ENCODE measurements around the gene ADAM19. TPM values are rescaled to one million over a fixed set of nuclear protein-coding genes. Genes with fewer than 3 reads are reported as not detected.

Gene ADAM19, protein sequence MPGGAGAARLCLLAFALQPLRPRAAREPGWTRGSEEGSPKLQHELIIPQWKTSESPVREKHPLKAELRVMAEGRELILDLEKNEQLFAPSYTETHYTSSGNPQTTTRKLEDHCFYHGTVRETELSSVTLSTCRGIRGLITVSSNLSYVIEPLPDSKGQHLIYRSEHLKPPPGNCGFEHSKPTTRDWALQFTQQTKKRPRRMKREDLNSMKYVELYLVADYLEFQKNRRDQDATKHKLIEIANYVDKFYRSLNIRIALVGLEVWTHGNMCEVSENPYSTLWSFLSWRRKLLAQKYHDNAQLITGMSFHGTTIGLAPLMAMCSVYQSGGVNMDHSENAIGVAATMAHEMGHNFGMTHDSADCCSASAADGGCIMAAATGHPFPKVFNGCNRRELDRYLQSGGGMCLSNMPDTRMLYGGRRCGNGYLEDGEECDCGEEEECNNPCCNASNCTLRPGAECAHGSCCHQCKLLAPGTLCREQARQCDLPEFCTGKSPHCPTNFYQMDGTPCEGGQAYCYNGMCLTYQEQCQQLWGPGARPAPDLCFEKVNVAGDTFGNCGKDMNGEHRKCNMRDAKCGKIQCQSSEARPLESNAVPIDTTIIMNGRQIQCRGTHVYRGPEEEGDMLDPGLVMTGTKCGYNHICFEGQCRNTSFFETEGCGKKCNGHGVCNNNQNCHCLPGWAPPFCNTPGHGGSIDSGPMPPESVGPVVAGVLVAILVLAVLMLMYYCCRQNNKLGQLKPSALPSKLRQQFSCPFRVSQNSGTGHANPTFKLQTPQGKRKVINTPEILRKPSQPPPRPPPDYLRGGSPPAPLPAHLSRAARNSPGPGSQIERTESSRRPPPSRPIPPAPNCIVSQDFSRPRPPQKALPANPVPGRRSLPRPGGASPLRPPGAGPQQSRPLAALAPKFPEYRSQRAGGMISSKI
- total RNA-seq = 1 to 10 TPM; 1.9 to 3.6 (median 3.5) TPM

DNA sequence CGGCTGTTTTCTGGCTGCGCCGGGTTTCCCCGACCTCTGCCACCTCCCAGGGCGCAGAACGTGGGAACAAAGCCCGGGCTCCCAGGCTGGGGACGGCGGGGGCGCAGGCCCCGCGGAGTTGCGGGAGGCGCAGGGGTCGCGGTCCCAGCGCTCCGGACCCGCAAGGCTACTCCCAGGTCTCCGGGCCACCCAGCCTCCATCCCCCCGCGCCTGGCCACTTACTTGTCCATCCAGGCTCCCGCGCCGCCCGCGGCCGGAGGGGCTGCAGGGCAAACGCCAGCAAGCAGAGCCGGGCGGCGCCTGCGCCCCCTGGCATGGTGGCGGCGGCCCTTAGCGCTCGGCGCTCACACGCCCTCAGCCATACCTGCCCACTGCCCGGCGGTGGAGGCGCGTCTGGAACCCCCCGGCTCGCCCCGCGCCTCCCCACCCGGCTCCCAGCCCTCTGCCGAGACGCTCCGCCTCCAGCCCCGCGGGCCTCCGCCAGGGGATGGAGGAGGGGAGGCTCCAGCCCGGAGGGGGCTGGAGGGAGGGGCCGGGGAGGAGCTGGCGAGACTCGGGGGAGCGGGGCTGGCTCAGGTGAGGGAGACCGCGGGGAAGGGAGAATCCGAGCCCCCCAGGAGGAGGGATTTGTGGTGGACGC, at the start of gene ADAM19:
TSS of gene ADAM19 (minus strand) at position 395 of the 640 bp plus-strand sequence. CDS start at position 316, 79 bp downstream.
- Histone ChIP-seq H3K9me3 (no peaks in the 10 kb centered on the region), H3K4me3 (peak within 1 kb of the TSS; percentile 62 to 82 (median 75)), H3K4me1 (no peaks in the 10 kb centered on the region), H3K36me3 (no peaks in the 10 kb centered on the region), H3K27ac (peak within 1 kb of the TSS; percentile 42 to 71), H3K27me3 (peaks cover 0 to 19% of the 10 kb centered on the region in 2 donors)
- DNase-seq (ENCODE audit: low spot score in 2 of 2) = no peak
- intact Hi-C loops (cut with DNase I; ENCODE audit: low total_unique reads) = no loop called here
- TF ChIP-seq, protein P1, sequence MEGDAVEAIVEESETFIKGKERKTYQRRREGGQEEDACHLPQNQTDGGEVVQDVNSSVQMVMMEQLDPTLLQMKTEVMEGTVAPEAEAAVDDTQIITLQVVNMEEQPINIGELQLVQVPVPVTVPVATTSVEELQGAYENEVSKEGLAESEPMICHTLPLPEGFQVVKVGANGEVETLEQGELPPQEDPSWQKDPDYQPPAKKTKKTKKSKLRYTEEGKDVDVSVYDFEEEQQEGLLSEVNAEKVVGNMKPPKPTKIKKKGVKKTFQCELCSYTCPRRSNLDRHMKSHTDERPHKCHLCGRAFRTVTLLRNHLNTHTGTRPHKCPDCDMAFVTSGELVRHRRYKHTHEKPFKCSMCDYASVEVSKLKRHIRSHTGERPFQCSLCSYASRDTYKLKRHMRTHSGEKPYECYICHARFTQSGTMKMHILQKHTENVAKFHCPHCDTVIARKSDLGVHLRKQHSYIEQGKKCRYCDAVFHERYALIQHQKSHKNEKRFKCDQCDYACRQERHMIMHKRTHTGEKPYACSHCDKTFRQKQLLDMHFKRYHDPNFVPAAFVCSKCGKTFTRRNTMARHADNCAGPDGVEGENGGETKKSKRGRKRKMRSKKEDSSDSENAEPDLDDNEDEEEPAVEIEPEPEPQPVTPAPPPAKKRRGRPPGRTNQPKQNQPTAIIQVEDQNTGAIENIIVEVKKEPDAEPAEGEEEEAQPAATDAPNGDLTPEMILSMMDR (IDR thresholded peaks at IDR 0.05) = no peak
- no peak for TF ChIP-seq POLR2AphosphoS5 (IDR thresholded peaks at IDR 0.05)
- no peak for TF ChIP-seq POLR2A (IDR thresholded peaks at IDR 0.05)

DNA sequence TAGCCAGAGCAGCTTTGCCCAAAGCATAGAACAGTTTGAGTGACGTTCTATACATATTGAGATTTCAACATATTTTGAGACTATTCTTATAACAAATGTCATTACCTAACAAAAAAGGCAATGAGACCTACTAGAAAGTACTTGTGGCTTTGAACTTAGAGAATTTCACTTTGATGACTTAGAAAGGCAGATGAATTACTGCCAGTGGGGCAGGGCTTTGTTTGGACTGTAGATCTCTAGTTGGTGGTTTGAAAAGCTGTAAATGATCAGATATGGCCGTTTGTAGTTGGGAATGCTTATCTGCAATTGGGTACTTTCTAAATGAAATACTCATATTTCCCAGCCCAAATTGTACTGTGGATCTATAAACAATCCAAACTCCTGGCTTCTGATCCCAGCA, 48.6 kb upstream of the ADAM19 start:
- H3K27me3 ChIP-seq = no peaks in the 10 kb centered on the region
- H3K27ac ChIP-seq = no peak overlapping the region
- H3K4me1 ChIP-seq = no peaks in the 10 kb centered on the region
- intact Hi-C loops (cut with DNase I; ENCODE audit: low total_unique reads) = no loop called here
- no peak for TF ChIP-seq POLR2AphosphoS5 (IDR thresholded peaks at IDR 0.05)
- TF ChIP-seq, protein P1 (IDR thresholded peaks at IDR 0.05) = no peak
- no peaks in the 10 kb centered on the region for H3K36me3 ChIP-seq
- no peaks in the 10 kb centered on the region for H3K9me3 ChIP-seq
- no peak overlapping the region for H3K4me3 ChIP-seq
- no peak for DNase-seq (ENCODE audit: low spot score in 2 of 2)

DNA sequence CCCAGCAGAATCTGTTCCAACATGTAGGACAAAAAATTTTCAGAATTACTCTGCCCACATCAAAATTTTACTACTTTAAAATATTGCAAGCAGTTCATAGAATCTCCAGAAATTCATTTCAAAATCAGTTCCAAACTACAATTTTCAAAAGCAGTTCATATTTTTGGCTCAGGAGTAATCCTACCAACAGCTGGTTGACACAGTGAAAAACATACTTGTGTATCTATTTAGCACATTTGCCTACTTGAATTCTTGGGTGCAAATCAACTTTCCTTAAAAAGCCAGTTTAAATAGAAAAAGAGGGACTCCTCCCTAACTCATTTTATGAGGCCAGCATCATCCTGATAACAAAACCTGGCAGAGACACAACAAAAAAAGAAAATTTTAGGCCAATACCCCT, 45.2 kb upstream of the ADAM19 start:
- no peaks in the 10 kb centered on the region for H3K4me1 ChIP-seq
- H3K4me3 ChIP-seq = no peak overlapping the region
- no peaks in the 10 kb centered on the region for H3K36me3 ChIP-seq
- H3K27ac ChIP-seq = no peak overlapping the region
- intact Hi-C loops (cut with DNase I; ENCODE audit: low total_unique reads) = no loop called here
- no peak for DNase-seq (ENCODE audit: low spot score in 2 of 2)
- no peak for TF ChIP-seq POLR2AphosphoS5 (IDR thresholded peaks at IDR 0.05)
- TF ChIP-seq POLR2A (IDR thresholded peaks at IDR 0.05) = no peak
- TF ChIP-seq, protein P1 (IDR thresholded peaks at IDR 0.05) = no peak
- H3K9me3 ChIP-seq = no peaks in the 10 kb centered on the region
- H3K27me3 ChIP-seq = no peaks in the 10 kb centered on the region

DNA sequence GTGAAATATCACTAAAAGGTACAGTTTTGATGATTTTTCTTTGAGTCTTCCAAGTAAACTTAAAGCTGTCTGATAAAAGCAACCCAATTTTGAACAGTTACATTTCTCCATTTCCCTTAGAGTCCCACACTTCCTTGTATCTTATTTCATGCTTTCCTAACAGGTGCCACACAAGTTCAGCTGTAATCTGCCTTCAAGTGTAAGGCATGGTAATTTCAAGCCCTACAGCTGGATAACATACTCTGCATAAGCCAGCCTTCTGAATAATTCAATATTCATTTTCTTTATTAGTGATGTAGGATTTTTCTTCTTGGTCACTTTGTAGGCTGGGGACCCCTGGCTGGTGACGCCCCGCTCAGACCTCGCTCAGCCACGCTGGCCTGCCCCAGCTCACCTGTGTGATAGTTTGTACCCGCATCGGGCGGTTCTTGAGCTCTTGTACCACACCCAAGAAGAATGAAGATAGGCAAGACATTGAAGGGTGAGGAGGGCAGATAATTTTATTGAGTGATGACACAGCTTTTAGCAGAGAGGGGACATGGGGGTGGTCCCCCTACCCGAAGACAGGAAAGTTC, 42.7 kb upstream of the ADAM19 start:
- H3K4me1 ChIP-seq = no peaks in the 10 kb centered on the region
- H3K27ac ChIP-seq = no peak overlapping the region
- H3K27me3 ChIP-seq = no peaks in the 10 kb centered on the region
- no peaks in the 10 kb centered on the region for H3K9me3 ChIP-seq
- H3K4me3 ChIP-seq = no peak overlapping the region
- intact Hi-C loops (cut with DNase I; ENCODE audit: low total_unique reads) = no loop called here
- TF ChIP-seq POLR2AphosphoS5 (IDR thresholded peaks at IDR 0.05) (no peak), POLR2A (IDR thresholded peaks at IDR 0.05) (no peak)
- TF ChIP-seq, protein P1 (IDR thresholded peaks at IDR 0.05) = no peak
- H3K36me3 ChIP-seq = no peaks in the 10 kb centered on the region
- DNase-seq (ENCODE audit: low spot score in 2 of 2) = no peak

Data from breast epithelium (tissue), 4 donors.